GM18870 (cell line): ENCODE measurements around the gene ARFGAP2.

ENCODE experiments used
- ATAC-seq: cut with Tn5 transposase; IDR thresholded peaks from one replicate; pipeline ENCODE4 v1.9.1; 2021; ENCODE audit warnings: moderate library complexity; ENCODE audit not compliant: unreplicated experiment

Gene ARFGAP2

DNA sequence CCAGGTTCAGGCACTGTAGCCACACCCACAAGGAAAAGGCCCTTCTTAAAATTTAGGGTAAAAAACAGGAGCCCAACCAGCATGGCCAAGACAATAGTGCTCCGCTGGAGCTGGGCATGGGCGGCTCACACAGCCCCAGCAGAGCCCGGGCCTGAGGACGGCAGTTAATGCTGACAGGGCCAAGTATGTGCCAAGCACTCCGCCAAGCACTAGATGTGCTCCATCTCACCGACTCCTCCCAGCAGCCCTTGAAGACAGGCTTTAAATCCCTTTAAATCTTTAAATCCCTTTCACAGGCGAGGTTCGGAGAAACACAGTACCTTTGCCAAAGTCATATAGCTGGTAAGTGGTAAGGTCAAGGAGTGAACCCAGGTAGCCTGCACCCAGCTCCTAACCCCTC lies 4.8 kb downstream of the ARFGAP2 start:
- no peak for ATAC-seq

DNA sequence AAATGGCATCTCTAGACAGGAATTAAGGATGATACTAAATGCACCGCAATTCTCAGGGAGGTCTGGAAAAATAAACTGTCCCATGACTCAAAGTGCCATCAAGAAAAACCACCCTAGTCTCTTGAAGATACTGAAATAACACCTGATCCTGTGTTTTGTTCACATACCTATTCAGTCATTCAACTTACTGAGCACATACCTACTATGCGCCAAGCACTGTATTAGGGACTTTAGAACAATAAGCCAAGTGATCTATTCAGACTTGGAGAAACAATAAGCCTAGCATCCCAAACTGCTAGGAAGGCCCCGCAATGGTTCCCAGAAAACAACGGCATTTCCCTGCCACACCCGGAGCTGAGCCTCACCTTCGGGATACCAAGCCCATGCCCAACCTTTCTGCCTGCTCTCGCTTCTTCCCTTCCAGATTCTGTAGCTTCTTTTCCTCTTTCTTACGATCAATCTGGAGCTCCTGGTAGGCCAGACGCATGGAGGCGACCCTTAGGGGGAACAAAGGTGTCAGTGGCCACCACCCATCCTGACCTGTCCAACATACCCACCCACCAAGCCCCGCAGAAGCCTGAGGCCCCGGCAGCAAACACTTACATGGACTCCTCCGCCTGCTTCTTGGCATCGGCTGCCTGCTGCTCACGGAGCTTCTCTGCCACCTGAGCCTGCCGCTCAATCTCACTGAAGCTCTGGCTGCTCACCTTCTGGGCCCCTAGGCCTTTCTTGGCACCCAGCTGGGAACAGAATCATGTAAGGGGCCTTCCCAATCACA lies 5.4 kb downstream of the ARFGAP2 start:
- ATAC-seq, result no peak

DNA sequence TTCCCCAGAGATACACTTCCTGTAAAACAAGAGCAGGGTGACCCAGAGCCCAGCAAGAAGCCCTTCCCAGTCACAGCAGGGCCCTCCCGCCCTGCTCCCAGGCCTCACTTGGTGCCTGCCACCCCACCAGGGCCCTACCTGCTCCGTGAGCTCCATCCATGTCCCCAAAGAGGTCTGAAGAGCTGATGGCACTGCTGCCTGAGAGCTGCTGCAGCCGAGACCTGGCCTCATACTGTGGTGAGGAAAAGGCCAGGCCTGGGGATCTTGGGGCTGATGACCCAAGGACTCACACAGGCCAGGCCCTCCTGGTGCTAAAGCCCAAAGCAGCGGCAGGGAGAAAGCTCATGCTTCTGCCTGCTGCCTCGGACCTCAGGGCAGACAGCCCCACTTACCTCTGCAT lies 10.3 kb downstream of the ARFGAP2 start:
- ATAC-seq, result no peak

DNA sequence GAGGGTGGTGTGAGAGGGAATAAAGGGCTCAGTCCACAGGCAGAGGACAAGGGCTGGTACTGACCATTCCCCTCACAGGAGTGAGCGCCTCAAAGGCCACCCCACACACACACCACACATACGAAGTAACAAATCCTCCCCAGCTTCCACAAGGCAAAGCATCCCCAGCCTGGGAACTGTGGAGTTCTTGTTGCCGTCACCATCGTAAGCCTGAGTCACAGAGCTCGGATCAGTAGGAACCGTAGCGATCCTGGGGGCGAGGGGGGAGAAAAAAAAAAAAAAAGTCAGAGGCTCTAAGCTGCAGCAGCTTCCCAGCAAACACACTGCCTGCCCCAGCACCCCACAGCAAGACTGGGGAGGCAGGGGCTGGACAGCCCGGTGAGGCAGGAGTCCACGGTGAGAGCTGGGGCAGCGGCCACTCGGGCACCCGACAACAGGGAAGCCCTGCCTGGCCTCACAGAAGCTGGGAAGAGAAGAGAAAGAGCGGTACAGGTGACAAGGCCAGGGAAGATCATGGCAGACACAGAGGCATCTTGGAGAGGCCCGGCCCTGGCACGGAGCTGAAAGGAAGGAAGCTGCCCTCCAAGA lies 11.3 kb downstream of the ARFGAP2 start:
- ATAC-seq, result no peak

DNA sequence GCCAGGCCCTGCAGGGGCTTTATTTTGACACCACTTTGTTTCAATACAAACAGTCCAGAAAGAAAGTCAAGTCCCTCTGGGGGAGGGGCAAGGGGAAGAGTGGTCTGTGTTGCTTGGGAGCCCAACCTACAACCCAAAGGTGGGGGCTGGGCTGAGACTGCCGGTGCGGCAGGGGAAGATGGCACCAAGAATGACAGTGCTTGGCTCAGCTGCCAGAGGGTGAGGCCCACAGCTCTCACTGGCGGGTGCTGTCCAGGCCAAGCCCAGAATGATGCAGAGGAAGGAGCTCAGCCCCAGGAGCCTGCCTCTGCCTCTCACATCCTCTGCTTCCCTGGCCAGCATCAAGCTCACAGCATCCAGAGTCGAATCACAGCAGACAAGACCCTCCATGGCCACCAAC lies 12.4 kb downstream of the ARFGAP2 start:
- no peak for ATAC-seq

DNA sequence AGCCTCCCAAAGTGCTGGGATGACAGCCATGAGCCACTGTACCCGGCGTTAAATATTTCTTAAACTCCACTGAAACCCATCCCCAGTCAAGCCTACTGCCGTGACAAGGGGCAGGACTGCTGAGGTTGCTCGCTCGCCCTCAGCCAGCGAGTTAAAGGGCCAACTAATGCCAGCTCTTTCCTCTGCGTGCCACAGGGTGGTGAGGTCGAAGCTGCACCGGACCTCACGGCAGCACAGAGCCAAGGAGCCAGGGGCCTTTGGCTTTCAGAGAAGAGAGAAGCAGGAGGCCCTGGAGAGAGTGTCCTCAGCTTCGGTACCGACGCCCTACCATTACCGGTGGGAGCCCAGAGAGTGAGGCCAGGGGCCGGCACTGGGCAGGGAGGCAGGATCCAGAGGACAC lies 12.8 kb downstream of the ARFGAP2 start:
- ATAC-seq, result no peak

DNA sequence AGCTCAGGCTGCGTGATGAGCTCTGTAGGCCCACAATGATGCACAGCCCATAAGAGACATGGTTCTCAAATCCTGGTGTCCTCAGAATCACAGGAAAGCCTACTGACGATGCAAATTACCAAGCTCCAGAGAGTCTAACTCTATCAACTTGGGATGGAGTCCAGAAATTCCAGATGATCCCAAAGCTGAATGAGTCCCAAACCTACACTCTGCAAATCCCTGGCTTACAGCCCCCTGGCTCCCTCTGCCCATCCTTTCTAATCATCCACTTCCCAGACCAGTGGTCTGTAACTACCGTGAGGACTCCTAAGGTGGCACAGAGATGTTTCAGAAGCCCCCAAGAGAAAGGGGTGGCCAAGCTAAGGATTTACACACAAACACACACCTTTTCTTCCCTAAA lies 13.5 kb downstream of the ARFGAP2 start:
- ATAC-seq, result no peak

DNA sequence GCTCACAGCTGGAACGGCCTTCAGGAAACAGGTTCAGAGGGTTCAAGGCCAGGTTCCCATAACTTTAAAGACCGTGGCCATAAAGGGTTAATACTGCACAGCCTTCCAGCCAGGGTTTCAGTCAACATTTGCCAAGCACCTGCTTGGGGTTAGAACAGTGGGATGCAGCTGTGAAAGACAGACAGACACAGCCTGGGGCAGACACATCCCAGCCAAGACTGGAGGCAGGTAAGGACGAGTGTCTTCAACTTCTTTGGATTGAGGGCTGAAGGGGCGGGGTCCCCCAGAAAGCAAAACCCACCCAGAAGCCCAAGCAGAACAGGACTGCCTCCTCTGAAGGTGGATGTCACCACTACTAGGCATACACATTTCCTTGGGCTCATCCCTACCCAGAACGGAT lies 14.3 kb downstream of the ARFGAP2 start:
- no peak for ATAC-seq

DNA sequence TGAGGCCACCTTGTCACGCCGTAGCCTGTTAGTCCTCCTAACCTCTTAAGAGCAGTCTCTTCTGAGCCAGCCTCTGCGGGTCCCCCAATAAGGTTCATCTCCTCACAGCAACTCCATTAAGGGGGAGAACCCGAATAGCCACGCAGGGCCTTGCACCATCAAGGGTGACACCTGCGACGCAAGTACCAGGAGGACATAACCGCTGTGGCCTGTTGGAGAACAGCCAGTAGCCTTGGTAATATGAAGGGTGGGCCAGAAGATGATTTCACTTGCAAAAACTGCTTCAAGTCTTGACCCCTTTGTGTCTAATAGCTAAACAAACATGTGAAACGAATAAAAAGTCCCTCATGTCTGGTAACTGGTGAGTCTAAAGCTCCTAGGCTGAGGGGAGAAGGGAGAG lies 14.8 kb downstream of the ARFGAP2 start:
- no peak for ATAC-seq

DNA sequence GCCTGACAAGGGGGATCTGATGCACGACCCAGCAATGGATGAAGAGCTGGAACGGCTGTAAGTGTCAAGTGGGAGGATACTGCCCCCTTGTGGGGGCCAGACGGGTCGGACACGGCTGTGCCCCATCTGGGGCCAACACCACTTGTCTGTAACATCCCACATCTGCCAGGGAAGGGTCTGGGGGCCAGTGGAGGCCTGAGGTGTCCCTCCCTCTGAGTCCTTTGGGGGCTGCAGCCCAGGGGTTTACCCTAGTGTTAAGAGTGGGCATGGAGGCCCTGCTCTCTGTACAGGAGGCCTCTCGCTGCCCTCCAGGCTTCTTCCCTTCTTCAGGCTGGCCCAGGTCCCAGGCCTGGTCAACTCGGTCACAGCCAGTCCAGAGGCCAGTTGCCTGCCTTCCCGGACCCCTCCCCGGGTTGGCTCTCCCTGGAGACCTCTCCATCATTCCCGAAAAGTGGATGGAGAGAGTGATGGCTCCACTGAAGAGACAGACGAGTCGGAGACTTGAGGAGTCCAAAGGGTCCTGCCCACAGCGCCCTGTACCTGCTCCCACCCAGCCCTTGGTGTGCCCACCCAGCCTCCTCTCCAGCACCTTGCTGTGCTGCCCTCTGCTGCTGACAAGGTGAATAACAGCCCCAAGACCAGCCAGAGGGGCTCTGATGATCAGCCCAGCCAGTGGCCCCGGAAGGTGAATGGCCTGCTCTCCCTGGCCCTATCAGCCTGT lies 15.4 kb downstream of the ARFGAP2 start:
- ATAC-seq, result no peak

DNA sequence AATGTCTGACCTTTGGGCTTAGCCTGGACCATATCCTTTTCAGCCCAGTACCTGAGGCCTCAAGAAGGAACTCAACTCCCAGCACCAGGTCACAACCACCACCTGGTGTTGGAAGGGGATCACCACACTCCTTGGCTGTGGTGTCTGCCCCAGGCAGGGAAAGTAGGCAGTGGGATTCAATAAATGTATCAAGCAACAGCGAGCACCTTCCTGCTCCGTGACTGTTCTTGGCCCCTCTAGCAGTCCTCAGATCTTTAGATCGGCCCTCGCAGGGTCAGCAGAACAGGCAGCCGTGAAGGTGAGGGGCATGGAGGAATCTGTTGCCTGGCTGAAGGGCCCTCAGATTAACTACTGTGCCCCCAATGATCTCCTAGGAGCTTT lies 15.9 kb downstream of the ARFGAP2 start:
- ATAC-seq, result no peak

DNA sequence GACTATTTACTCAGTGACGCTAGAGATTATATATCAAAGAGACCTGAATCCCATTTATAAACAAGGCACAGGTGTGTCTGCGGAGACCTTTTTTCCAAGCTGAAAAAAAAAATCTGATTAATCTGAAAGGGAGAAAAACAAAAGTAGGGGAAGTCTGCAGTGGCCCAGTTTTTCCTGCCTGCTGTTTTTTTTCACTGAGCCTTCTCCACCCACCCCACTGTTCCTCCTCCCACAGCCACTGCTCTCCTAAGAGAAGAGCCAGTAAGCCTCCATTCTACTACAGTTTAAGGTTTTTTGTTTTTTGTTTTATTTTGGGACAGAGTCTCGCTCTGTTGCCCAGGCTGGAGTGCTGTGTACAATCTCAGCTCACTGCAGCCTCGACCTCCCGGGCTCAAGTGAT lies 18.4 kb downstream of the ARFGAP2 start:
- no peak for ATAC-seq

DNA sequence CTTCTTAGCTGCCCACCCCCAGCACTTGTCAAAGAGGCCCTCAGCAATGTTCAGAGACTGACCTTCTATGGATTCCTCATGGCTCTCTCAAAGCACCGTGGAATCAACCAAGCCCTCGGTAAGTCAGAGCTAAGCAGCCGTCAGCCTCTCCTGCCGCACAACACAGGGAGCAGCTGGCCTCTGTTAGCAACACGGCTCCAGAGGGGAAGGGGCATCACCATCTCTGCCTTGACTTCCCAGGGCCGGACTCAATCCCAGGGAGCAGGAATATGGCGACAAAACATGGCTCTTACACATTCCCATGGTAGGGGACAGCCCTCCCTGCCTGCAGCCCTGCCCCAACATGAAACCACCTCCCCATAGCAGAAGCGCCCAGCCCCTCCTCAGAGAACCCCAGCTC lies 18.9 kb downstream of the ARFGAP2 start:
- no peak for ATAC-seq

DNA sequence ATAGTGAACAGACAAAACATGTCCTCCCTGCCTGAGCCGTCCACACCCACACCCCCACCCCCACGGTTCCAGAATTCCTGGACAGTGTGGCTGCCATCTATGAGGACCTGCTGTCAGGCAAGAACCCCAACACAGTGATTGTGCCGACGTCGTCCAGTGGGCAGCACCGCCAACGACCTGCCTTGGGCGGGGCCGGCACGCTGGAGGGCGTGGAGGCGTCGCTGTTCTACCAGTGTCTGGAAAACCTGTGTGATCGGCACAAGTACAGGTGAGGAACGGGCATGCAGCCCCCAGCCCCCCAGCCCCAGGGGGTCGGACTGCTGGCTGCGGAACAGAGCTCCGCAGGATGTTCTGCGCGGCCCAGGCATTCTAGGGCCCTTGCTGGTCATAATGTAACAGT lies 19.7 kb downstream of the ARFGAP2 start:
- no peak for ATAC-seq

DNA sequence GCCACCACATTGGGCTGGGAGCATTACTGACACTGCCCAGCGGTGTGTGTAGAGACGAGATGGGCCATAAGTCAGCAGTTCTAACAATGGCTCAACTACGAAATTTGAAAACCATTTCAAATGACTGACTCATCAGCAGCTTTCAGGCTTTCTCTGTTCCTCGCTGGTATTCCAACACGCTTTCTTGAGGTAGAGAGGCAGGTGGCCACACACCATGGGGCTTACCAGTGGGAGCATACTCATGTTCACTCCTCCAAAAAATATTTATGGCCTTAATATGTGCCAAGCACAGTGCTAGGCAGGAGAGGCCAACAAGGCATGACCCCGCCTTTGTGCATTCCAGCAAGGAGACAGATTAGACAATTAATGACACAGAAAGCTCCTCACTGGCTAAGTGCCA lies 20.3 kb downstream of the ARFGAP2 start:
- ATAC-seq, result no peak

DNA sequence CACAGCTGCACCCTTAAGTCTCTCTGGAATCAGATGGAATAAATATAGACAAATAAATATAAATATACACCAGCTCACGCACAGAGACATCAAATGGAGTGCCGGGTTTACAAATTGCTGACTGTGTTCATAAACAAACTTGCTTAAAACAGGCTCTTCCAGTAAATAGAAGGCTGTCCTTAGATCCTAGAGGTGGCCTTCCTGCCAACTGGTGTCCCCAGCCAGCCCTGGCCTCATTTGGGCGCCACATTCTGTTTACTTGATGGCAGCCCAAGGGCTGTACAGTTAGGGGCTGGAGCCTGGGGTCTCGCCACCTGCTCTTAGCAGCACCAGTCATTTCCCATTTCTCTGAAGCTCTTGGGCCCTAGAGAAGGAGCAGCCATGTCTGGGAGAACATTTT lies 20.8 kb downstream of the ARFGAP2 start:
- ATAC-seq, result no peak

DNA sequence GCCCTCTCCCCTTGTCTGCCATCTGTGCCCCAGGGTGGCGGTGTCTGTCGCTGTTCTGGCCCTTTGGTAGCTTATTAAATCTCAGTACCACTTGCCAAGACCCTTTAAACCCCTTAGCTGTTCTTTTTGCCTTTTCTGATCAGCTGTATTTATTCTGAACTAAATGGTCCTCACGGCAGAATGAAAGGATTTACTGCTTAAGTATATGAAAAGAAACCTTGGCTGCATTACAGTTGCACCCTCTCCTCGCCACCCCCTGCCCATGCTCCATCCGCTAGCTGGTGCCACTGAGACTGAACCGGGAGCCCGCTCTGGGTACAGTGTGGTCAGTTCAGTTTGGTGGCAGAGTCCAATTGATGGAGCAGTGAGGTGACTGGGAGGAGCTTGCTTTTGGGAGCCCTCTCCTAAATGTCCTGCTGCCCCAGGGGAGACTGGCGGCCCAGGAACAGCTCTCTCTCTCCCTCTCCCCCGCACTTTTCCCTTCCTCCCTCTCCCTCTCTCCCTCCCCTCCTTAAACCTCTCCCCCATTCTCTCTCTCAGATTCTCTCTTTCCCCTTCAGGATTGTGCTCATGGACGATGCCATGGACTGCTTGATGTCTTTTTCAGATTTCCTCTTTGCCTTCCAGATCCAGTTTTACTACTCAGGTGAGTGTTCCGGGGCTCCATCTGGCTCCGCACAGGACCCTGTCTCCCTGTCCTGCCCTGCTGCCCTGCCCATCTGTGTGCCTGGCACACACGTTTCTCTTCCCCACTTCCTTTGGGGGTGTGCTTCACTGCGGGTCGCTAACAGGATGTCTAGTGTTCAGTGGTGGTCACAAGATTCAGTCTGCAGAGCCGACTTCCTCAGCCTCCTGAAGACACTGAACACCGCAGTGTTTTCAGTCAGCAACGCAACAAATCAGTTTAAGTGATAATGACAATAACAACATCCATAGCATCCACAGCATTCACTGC lies 21.8 kb downstream of the ARFGAP2 start:
- ATAC-seq, result no peak

DNA sequence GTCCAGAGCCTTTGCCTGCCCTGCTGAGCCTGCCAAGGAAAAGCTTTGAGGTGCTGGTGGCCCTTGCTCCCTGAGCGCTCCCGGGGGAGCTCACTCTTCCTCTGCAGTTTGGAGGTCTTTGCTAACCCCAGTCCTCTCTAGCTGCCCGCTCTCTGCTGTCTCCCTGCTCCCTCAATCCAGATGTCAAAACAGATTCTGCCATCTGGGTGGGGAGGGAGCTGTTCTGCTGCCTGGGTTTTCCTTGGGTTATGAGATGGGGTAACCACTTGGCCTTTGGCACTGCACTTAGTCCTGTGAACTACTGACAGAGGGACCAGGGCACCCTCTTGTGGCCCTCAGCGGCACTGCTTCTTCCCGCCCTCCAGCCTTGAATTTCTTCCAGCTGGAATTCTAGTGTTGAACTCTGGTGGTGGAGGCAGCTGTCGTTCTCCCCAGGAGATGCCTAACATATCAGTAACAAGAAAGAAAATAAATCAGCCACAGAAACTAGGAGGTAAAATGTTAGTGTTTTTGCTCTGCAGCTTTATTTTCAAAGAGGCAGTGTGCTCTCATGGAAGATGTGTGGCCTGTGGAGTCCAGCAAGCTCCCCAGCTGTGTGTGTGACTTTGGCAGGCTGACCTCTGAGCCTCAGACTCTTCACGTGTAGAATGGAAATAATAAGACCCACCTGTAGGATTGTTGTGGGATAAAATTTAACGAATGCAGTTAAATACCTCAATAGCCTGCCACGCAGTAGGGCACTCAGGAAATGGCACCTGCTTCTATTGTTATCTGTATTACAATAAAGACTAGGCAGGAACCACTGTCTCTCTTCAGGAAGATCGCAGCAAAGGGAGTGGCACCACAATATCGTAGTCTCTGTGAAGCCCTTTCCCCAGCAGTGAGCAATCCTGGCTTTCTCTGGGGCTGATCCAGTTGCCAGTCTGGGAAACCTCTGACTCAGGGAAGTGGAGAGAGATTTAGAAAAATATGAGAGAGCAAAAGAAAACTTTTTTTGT lies 23.4 kb downstream of the ARFGAP2 start:
- no peak for ATAC-seq

DNA sequence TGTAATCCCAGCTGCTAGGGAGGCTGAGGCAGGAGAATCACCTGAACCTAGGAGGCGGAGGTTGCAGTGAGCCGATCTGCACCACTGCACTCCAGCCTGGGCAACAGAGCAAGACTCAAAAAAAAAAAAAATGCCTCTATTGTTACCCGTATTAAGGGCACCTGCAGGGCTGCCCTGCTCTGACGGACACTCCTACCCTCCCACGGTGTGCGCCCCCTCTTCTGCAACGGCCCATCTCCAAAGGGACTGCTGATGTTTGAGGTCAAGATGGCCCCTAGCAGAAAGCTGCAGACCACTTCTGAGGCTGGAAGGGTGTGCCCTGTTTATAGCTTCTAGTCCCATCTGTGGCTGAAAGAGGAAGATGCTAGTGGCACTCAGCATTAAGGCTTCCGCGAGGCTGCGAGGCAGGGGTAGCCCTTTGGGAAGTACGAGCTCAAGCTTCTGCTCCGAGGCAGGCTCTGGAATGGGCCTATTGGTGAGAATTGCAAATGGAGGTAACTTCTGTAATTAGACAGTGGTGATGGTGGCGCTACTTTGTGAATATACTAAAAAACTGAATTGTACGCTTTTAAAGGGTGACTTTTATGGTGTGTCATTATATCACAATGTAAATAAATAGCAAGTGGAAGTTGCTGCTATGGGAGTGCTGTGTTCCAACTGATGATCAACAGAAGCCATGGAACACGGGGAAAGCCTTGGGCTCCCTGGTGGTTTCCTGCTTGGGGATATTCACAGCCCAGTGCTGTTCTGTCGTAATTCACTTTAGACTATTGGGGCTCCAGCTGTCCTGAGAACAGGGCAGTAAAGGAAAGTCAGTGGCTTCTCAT lies 24.3 kb downstream of the ARFGAP2 start:
- ATAC-seq, result no peak
